VCaP (cell line): ENCODE measurements around the gene PRKCD.

Experiments used
- H3K27ac ChIP-seq: fragments of 450-650 bp; 2 replicates; pipeline ENCODE4 v1.5.1; 2017
- TF ChIP-seq, protein P1 (sequence below): fragments of 450-650 bp; conservative IDR thresholded peaks from 2 replicates; pipeline ENCODE4 v1.5.1; 2017; ENCODE audit warnings: mild to moderate bottlenecking, moderate library complexity

PRKCD gene

DNA sequence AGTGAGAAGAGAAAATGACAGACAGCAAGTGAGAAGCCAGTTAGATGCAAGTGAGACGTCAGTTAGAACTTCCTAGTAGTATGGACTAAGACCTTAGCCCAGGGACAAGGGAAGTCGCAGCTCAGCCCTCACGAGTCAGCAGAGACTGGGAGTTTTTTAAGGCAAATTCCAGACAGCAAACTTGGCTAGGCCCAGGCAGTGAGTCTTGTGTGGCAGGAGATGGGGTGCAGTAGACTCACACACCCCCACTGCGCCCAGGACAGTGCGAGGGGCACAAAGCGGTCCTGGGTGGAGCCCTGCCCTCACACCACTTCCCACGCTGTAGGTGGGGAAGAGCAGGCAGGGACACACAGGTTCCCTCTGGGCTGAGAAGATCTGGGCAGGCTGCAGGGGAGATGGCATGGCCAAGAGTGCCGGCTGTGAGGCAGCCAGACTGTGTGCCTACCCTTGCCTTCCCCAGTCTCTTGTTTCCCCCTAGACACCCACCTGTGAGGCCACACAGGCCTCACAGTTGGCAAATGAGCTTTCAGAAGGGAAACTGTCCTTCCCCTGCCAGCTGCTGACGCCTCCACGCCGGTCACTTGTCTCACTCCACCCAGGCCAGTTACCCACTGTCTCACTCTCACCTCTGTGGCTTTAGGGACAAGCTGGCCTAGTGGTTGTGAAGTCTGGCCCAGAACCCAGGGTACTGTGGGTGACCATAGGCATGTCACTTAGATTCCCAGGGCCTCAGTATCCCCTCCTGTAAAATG lies 13.7 kb upstream of the PRKCD start:
- H3K27ac ChIP-seq = peak overlapping the region; percentile 99
- TF ChIP-seq, protein P1, sequence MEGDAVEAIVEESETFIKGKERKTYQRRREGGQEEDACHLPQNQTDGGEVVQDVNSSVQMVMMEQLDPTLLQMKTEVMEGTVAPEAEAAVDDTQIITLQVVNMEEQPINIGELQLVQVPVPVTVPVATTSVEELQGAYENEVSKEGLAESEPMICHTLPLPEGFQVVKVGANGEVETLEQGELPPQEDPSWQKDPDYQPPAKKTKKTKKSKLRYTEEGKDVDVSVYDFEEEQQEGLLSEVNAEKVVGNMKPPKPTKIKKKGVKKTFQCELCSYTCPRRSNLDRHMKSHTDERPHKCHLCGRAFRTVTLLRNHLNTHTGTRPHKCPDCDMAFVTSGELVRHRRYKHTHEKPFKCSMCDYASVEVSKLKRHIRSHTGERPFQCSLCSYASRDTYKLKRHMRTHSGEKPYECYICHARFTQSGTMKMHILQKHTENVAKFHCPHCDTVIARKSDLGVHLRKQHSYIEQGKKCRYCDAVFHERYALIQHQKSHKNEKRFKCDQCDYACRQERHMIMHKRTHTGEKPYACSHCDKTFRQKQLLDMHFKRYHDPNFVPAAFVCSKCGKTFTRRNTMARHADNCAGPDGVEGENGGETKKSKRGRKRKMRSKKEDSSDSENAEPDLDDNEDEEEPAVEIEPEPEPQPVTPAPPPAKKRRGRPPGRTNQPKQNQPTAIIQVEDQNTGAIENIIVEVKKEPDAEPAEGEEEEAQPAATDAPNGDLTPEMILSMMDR = no peak

DNA sequence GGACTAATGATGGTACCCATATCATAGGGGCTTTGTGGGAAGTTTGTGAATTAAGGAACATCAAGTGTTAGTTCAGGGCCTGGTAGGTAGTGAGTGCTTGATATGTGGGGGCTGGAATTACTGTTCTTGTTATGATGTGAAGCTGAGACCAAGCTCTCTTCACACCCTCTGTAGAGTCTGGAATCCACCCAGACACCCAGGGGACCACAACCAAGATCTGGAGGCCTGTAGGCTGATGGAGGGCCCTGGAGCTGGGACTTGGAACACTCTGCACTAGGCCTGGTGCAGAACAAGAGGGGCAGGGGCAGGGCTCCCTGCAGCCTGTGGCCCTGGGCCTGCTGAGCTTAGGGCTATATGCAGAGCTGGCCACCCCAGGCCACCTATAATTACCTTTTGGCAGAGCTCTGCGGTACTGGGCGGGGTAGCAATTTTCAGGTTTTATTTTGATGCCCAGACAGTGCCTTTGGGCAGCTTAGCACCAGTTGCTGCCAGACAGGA lies 13.1 kb upstream of the PRKCD start:
- peak overlapping the region; percentile 99 for H3K27ac ChIP-seq
- TF ChIP-seq, protein P1 = no peak

DNA sequence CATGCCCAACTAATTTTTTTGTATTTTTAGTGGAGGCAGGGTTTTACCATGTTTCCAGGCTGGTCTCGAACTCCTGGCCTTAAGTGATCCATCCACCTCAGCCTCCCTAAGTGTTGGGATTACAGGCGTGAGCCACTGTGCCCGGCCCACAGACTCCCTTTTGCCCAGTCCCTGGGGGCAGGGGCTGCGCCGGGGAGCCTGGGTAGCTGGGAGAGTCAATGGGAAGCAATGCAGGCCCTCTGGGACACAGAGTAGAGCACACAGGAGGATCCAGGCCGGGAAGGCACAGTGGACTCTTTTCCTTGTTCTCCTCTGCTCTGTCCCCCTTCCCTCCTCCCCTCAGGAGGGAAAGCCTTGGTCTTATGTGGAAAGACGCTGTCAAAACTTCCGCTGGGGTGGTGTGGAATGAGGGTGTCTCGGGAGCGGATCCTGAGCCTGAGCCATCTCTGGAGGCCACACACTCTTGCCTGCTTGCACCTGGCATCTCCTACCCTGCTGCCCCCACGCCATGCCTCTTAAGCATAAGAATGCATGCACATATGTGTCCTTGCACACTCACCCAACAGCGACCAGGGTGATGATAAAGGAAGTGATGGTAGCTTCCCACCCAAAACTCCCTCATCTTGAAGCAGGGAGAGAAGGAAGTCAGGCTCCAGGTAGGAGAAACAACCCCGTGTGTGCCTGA lies 11.9 kb upstream of the PRKCD start:
- peak overlapping the region; percentile 99 for H3K27ac ChIP-seq
- TF ChIP-seq, protein P1 = no peak

DNA sequence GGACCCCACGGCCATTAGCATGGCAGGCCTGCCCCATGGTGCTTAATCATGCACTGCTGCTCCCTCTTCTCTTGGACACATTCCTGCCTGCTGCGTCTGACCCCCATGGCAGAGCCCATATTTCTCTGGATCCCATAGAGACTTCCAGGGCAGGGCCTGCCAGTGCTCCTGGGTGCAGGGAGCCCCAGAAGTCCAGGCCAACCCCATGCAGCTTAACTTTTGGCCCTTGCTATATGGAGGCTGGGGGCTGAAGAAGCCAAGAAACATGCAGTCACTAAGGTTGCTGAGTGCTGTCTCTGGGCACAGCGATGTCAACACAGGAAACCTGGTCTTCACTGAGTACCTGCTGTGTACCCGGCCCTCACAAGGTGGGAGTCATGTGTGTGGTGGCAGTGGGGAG lies 11.3 kb upstream of the PRKCD start:
- H3K27ac ChIP-seq = peak overlapping the region; percentile 99
- TF ChIP-seq, protein P1 = no peak

DNA sequence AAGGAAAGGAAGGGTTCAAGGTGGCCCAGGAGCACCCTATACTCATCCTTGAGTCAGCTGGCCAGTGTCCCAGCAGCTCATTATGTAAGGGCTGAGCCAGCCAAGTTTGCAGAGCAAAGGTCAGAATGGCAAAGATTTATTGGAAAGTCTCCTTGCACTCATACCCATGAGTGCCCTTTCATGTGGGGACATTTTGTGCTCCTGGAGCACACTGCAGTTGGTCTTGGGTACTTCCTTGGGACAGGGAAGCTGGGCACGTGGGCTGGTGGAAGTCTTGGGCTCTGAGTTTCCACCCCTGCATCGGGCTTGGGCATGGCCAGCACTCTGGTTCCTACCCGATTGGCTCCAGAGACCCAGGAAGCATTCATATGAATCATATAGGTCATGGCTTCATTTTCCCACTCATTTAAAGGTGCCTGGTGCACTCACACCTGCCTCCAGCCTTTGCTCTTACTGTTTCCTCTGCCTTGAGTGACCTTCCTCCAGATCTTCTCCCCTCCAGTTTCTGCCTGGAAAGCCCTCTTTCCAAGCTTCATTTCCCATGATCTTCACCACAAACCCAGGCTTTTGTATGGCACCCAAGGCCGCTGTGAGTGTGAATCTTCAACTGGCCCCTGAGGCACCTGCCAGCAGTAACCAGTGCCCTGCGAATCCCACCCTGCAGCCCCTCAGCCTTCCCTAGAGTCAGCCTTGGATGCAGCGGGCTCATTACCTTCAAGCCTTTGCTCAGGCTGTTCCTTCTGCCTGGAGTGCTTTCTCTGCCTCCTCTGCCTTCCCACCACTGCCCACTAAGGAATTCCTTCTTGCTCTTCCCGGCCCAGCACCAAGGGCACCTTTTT lies 10.5 kb upstream of the PRKCD start:
- H3K27ac ChIP-seq = peak overlapping the region; percentile 99
- TF ChIP-seq, protein P1 = no peak

DNA sequence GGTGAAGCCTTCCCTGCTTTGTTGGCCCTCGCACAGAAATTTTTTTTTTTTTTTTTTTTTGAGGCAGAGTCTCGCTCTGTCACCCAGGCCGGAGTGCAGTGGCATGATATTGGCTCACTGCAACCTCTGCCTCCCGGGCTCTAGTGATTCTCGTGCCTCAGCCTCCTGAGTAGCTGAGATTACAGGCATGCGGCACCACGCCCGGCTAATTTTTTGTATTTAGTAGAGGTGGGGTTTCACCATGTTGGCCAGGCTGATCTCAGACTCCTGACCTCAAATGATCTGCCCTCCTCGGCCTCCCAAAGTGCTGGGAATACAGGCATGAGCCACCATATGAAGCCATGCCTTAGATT lies 9.9 kb upstream of the PRKCD start:
- H3K27ac ChIP-seq = peak overlapping the region; percentile 99

DNA sequence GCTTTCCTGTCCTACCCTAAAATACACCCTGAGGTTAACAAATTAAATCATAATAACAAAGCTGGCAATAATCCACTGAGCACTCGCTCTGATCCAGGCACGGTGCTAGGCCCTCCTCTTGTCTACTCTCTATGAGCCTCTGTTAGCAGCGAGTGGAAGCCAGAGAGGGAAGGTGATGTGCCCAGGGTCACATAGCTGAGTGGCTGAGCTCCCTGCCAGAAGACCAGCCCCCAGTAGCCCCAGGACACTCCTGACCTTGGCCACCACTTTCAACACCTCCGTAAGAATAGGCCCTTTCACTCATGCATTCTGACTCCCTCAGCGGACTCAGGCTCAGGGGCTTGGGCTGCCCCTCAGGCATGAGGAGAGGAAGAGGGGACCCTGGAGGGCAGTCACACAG lies 9.5 kb upstream of the PRKCD start:
- peak overlapping the region; percentile 99 for H3K27ac ChIP-seq
- TF ChIP-seq, protein P1 = no peak
